Skeletal muscle tissue (tissue), 4 donors: ENCODE measurements around the gene IL1RAPL1. TPM values are rescaled to one million over a fixed set of nuclear protein-coding genes. Genes with fewer than 3 reads are reported as not detected.

ENCODE experiments used
- H3K27ac ChIP-seq: one replicate; pipeline ENCODE4 v1.7.0; 2013; ENCODE audit warnings: mild to moderate bottlenecking, low read depth, low read length, inconsistent platforms
- H3K27me3 ChIP-seq, 3 donors: one replicate each; pipeline ENCODE4 v1.7.0; 2013; ENCODE audit warnings: low read length in 3 of 3; ENCODE audit not compliant: control insufficient read depth in 3 of 3, insufficient read depth in 3 of 3
- H3K36me3 ChIP-seq, 3 donors: one replicate each; pipeline ENCODE4 v1.7.0; 2013; ENCODE audit warnings: low read length in 3 of 3; ENCODE audit not compliant: control insufficient read depth in 3 of 3, insufficient read depth in 3 of 3
- H3K4me1 ChIP-seq, 3 donors: one replicate each; pipeline ENCODE4 v1.7.0; 2013; ENCODE audit warnings: low read length in 3 of 3, mild to moderate bottlenecking in 3 of 3; ENCODE audit not compliant: control insufficient read depth in 3 of 3, insufficient read depth in 3 of 3
- H3K4me3 ChIP-seq, 3 donors: one replicate each; pipeline ENCODE4 v1.7.0; 2013; ENCODE audit warnings: low read length in 3 of 3
- H3K9ac ChIP-seq, 3 donors: one replicate each; pipeline ENCODE4 v1.7.0; 2013; ENCODE audit warnings: low read length in 3 of 3, mild to moderate bottlenecking in 3 of 3, moderate library complexity in 2 of 3, low read depth in 1 of 3
- H3K9me3 ChIP-seq, 3 donors: one replicate each; pipeline ENCODE4 v1.7.0; 2013; ENCODE audit warnings: low read length in 3 of 3; ENCODE audit not compliant: control insufficient read depth in 3 of 3
- total RNA-seq: library from RNA; depleted of rRNA; stranded (reverse); fragments of >200 nt; gene quantifications from one replicate; pipeline ENCODE4 v1.2.3, GENCODE V29; 2014
- donor health status: Osteomylitis.

IL1RAPL1 gene
- total RNA-seq, 1 donor from 2014 or later: 3.7 TPM

GRCh38 chrX:29187264-29187663 lies 600.0 kb downstream of the IL1RAPL1 start:
- no peak overlapping the region for H3K9ac ChIP-seq
- H3K9me3 ChIP-seq: no peaks in the 10 kb centered on the region
- H3K27me3 ChIP-seq: no peaks in the 10 kb centered on the region
- no peak overlapping the region for H3K27ac ChIP-seq
- no peaks in the 10 kb centered on the region for H3K36me3 ChIP-seq
- no peak overlapping the region for H3K4me3 ChIP-seq
- H3K4me1 ChIP-seq: no peaks in the 10 kb centered on the region

GRCh38 chrX:29196501-29196900 lies 609.3 kb downstream of the IL1RAPL1 start:
- H3K4me1 ChIP-seq: no peaks in the 10 kb centered on the region
- H3K27ac ChIP-seq: no peak overlapping the region
- no peaks in the 10 kb centered on the region for H3K9me3 ChIP-seq
- H3K27me3 ChIP-seq: no peaks in the 10 kb centered on the region
- no peak overlapping the region for H3K9ac ChIP-seq
- no peaks in the 10 kb centered on the region for H3K36me3 ChIP-seq
- H3K4me3 ChIP-seq: no peak overlapping the region

- Histone ChIP-seq H3K4me3 (no peak overlapping the region), H3K36me3 (no peaks in the 10 kb centered on the region), H3K27ac (no peak overlapping the region), H3K9me3 (no peaks in the 10 kb centered on the region), H3K27me3 (no peaks in the 10 kb centered on the region), H3K9ac (no peak overlapping the region), H3K4me1 (no peaks in the 10 kb centered on the region)
Measured at GRCh38 chrX:29215251-29215650, 628.0 kb downstream of the IL1RAPL1 start.

GRCh38 chrX:29225670-29226069 lies 638.4 kb downstream of the IL1RAPL1 start:
- no peaks in the 10 kb centered on the region for H3K36me3 ChIP-seq
- H3K9me3 ChIP-seq: no peaks in the 10 kb centered on the region
- no peak overlapping the region for H3K9ac ChIP-seq
- H3K27ac ChIP-seq: no peak overlapping the region
- no peaks in the 10 kb centered on the region for H3K27me3 ChIP-seq
- no peak overlapping the region for H3K4me3 ChIP-seq
- no peaks in the 10 kb centered on the region for H3K4me1 ChIP-seq

GRCh38 chrX:29229802-29230201 lies 642.6 kb downstream of the IL1RAPL1 start:
- Histone ChIP-seq H3K9ac (no peak overlapping the region), H3K27me3 (no peaks in the 10 kb centered on the region), H3K27ac (no peak overlapping the region), H3K4me1 (no peaks in the 10 kb centered on the region), H3K9me3 (no peaks in the 10 kb centered on the region), H3K4me3 (no peak overlapping the region), H3K36me3 (no peaks in the 10 kb centered on the region)

- no peak overlapping the region for H3K4me3 ChIP-seq
- H3K9ac ChIP-seq: no peak overlapping the region
- H3K9me3 ChIP-seq: no peaks in the 10 kb centered on the region
Measured at GRCh38 chrX:29231800-29232199, 644.6 kb downstream of the IL1RAPL1 start.

GRCh38 chrX:29233592-29234183 lies 646.4 kb downstream of the IL1RAPL1 start:
- Histone ChIP-seq H3K36me3 (no peaks in the 10 kb centered on the region), H3K4me3 (no peak overlapping the region), H3K4me1 (no peaks in the 10 kb centered on the region), H3K9ac (no peak overlapping the region), H3K27ac (no peak overlapping the region), H3K9me3 (no peaks in the 10 kb centered on the region), H3K27me3 (no peaks in the 10 kb centered on the region)

More at GRCh38 chrX:29231800-29232199, 644.6 kb downstream of the IL1RAPL1 start:
- no peaks in the 10 kb centered on the region for H3K27me3 ChIP-seq
- no peak overlapping the region for H3K27ac ChIP-seq
- H3K4me1 ChIP-seq: no peaks in the 10 kb centered on the region
- no peaks in the 10 kb centered on the region for H3K36me3 ChIP-seq

- Histone ChIP-seq H3K27ac (no peak overlapping the region), H3K27me3 (no peaks in the 10 kb centered on the region), H3K4me1 (no peaks in the 10 kb centered on the region), H3K9me3 (no peaks in the 10 kb centered on the region), H3K9ac (no peak overlapping the region), H3K36me3 (no peaks in the 10 kb centered on the region), H3K4me3 (no peak overlapping the region)
Measured at GRCh38 chrX:29237972-29238371, 650.7 kb downstream of the IL1RAPL1 start.

- Histone ChIP-seq H3K4me3 (no peak overlapping the region), H3K27ac (no peak overlapping the region), H3K9ac (no peak overlapping the region), H3K9me3 (no peaks in the 10 kb centered on the region), H3K27me3 (no peaks in the 10 kb centered on the region), H3K36me3 (no peaks in the 10 kb centered on the region), H3K4me1 (no peaks in the 10 kb centered on the region)
Measured at GRCh38 chrX:29241809-29242208, 654.6 kb downstream of the IL1RAPL1 start.

- H3K9me3 ChIP-seq: no peaks in the 10 kb centered on the region
- H3K27me3 ChIP-seq: no peaks in the 10 kb centered on the region
- no peak overlapping the region for H3K9ac ChIP-seq
- H3K36me3 ChIP-seq: no peaks in the 10 kb centered on the region
- H3K4me1 ChIP-seq: no peaks in the 10 kb centered on the region
- H3K27ac ChIP-seq: no peak overlapping the region
- no peak overlapping the region for H3K4me3 ChIP-seq
Measured at GRCh38 chrX:29242856-29243255, 655.6 kb downstream of the IL1RAPL1 start.
